ENCODE data around the gene C2orf68.

Gene C2orf68

GRCh38 chr2:85596486-85597143, 15.3 kb downstream of the C2orf68 start:
- TF ChIP-seq YY1 (IDR thresholded peaks at IDR 0.05; ENCODE audit: low read depth) = no peak
- no peak for TF ChIP-seq EP300 (IDR thresholded peaks at IDR 0.05; ENCODE audit: borderline replicate concordance)
- no peak for TF ChIP-seq NFIC (IDR thresholded peaks at IDR 0.05)
- no peak for TF ChIP-seq TEAD4 (IDR thresholded peaks at IDR 0.05)
- TF ChIP-seq MAX (IDR thresholded peaks at IDR 0.05) = no peak
- no peak for TF ChIP-seq REST (IDR thresholded peaks at IDR 0.05; ENCODE audit: low read depth)
- TF ChIP-seq ZBTB7A (IDR thresholded peaks at IDR 0.05; ENCODE audit: low read depth) = no peak
- no peak for TF ChIP-seq CREB1 (IDR thresholded peaks at IDR 0.05; ENCODE audit: low read depth)
- no peak for TF ChIP-seq TCF12 (IDR thresholded peaks at IDR 0.05; ENCODE audit: low read depth)
- TF ChIP-seq FOXM1 (IDR thresholded peaks at IDR 0.05; ENCODE audit: borderline replicate concordance, low read depth) = no peak
- TF ChIP-seq TAF1 (IDR thresholded peaks at IDR 0.05; ENCODE audit: low read depth) = no peak

GRCh38 chr2:85596026-85596333, 15.9 kb downstream of the C2orf68 start:
- no peak for TF ChIP-seq NFIC (IDR thresholded peaks at IDR 0.05)
- no peak for TF ChIP-seq MAX (IDR thresholded peaks at IDR 0.05)
- no peak for TF ChIP-seq FOXM1 (IDR thresholded peaks at IDR 0.05; ENCODE audit: borderline replicate concordance, low read depth)
- no peak for TF ChIP-seq USF1 (IDR thresholded peaks at IDR 0.05)
- no peak for TF ChIP-seq EGR1 (IDR thresholded peaks at IDR 0.05)
- no peak for TF ChIP-seq EP300 (IDR thresholded peaks at IDR 0.05; ENCODE audit: borderline replicate concordance)
- no peak for TF ChIP-seq TAF1 (IDR thresholded peaks at IDR 0.05; ENCODE audit: low read depth)
- no peak for TF ChIP-seq TCF12 (IDR thresholded peaks at IDR 0.05; ENCODE audit: low read depth)
- no peak for TF ChIP-seq ZBTB7A (IDR thresholded peaks at IDR 0.05; ENCODE audit: low read depth)
- no peak for TF ChIP-seq CREB1 (IDR thresholded peaks at IDR 0.05; ENCODE audit: low read depth)
- no peak for TF ChIP-seq RAD21 (IDR thresholded peaks at IDR 0.05; ENCODE audit: low read depth)
- TF ChIP-seq REST (IDR thresholded peaks at IDR 0.05; ENCODE audit: low read depth) = no peak
- no peak for TF ChIP-seq YY1 (IDR thresholded peaks at IDR 0.05; ENCODE audit: low read depth)
- no peak for TF ChIP-seq TEAD4 (IDR thresholded peaks at IDR 0.05)
- no peak for TF ChIP-seq CEBPB (IDR thresholded peaks at IDR 0.05)

- TF ChIP-seq TCF12 (IDR thresholded peaks at IDR 0.05; ENCODE audit: low read depth) = no peak; the same call in 1 of the 2 replicates
- TF ChIP-seq TAF1 (IDR thresholded peaks at IDR 0.05; ENCODE audit: low read depth) = peak; percentile 76
- TF ChIP-seq RAD21 (IDR thresholded peaks at IDR 0.05; ENCODE audit: low read depth) = no peak
- TF ChIP-seq YY1 (IDR thresholded peaks at IDR 0.05; ENCODE audit: low read depth) = peak; percentile 93
- peak; percentile 77 for TF ChIP-seq NFIC (IDR thresholded peaks at IDR 0.05)
- TF ChIP-seq MAX (IDR thresholded peaks at IDR 0.05) = peak; percentile 29
- no peak for TF ChIP-seq EGR1 (IDR thresholded peaks at IDR 0.05)
- peak; percentile 53; the same call in 1 of the 2 replicates for TF ChIP-seq TEAD4 (IDR thresholded peaks at IDR 0.05)
- TF ChIP-seq ZBTB7A (IDR thresholded peaks at IDR 0.05; ENCODE audit: low read depth) = no peak
- TF ChIP-seq FOXM1 (IDR thresholded peaks at IDR 0.05; ENCODE audit: borderline replicate concordance, low read depth) = no peak
- peak; percentile 94 for TF ChIP-seq USF1 (IDR thresholded peaks at IDR 0.05)
- no peak for TF ChIP-seq CEBPB (IDR thresholded peaks at IDR 0.05)
- TF ChIP-seq EP300 (IDR thresholded peaks at IDR 0.05; ENCODE audit: borderline replicate concordance) = no peak
- no peak for TF ChIP-seq REST (IDR thresholded peaks at IDR 0.05; ENCODE audit: low read depth)
- peak; percentile 51; the same call in 1 of the 2 replicates for TF ChIP-seq CREB1 (IDR thresholded peaks at IDR 0.05; ENCODE audit: low read depth)
Observed at GRCh38 chr2:85595301-85596025, 16.4 kb downstream of the C2orf68 start, which contains the start of gene RNF181. RNF181 (plus strand) TSS chr2:85595745; CDS start chr2:85595764, 19 bp downstream.
